Muscle of leg (tissue), 16 donors: ENCODE measurements around the gene DEFB131B. TPM values are rescaled to one million over a fixed set of nuclear protein-coding genes. Genes with fewer than 3 reads are reported as not detected.
"Not testable (repeated sequence)": the region's sequence is repeated elsewhere in the genome, so short reads cannot be mapped to it uniquely, and the experiment has no call there.

Experiments
- DNase-seq: peaks from one replicate; pipeline ENCODE4 v3.0.0; 2013
- H3K27ac ChIP-seq: one replicate; pipeline ENCODE4 v1.5.1; 2013; ENCODE audit warnings: mild to moderate bottlenecking, low read length, control low read depth
- H3K27me3 ChIP-seq: one replicate; pipeline ENCODE4 v1.6.1; 2013; ENCODE audit warnings: low read length; ENCODE audit not compliant: control insufficient read depth, insufficient read depth
- H3K36me3 ChIP-seq: one replicate; pipeline ENCODE4 v1.6.1; 2013; ENCODE audit warnings: low read length; ENCODE audit not compliant: control insufficient read depth, insufficient read depth
- H3K4me1 ChIP-seq: one replicate; pipeline ENCODE4 v1.6.1; 2013; ENCODE audit warnings: low read length; ENCODE audit not compliant: control insufficient read depth, insufficient read depth
- H3K4me3 ChIP-seq: one replicate; pipeline ENCODE4 v1.5.1; 2013; ENCODE audit warnings: low read length, control low read depth
- H3K9me3 ChIP-seq: replicated peaks from 2 replicates; pipeline ENCODE4 v1.6.1; 2013; ENCODE audit warnings: low read depth, low read length; ENCODE audit not compliant: control insufficient read depth
- WGBS: methylation state at CpG from one replicate; pipeline ENCODE4 v1.1.5; 2013; ENCODE audit warnings: missing lambda C conversion rate; ENCODE audit not compliant: insufficient coverage; 5-methylcytosine and 5-hydroxymethylcytosine counted together
- long read RNA-seq, 11 donors: transcript quantifications; one replicate each; lab custom pipeline, GENCODE V29; 2026
- polyA plus RNA-seq, 8 donors: library from polyadenylated mRNA; unstranded; fragments of 120-200 nt; gene quantifications; one replicate each; pipeline versions ENCODE4 v1.2.1 to v1.2.3, GENCODE V29; 2013; ENCODE audit warnings: inconsistent platforms in 1 of 8, low replicate concordance in 1 of 8; ENCODE audit not compliant: insufficient read length in 8 of 8, insufficient read depth in 1 of 8
- total RNA-seq: library from RNA; stranded (reverse); fragments of 120-200 nt; gene quantifications from one replicate; pipeline ENCODE4 v1.2.4, GENCODE V29; 2013

The DEFB131B gene
- total RNA-seq (not detected), polyA plus RNA-seq (not detected)
- long read RNA-seq, donor 1: 0 reads
- long read RNA-seq, donor 2: 0 reads
- long read RNA-seq, donor 3: 0 reads
- long read RNA-seq, donor 4: 0 reads
- long read RNA-seq, donor 5: 0 reads
- long read RNA-seq, donor 6: 0 reads
- long read RNA-seq, donor 7: 0 reads
- long read RNA-seq, donor 8: 0 reads
- long read RNA-seq, donor 9: 0 reads
- long read RNA-seq, donor 10: 0 reads
- long read RNA-seq, donor 11: 0 reads

DNA sequence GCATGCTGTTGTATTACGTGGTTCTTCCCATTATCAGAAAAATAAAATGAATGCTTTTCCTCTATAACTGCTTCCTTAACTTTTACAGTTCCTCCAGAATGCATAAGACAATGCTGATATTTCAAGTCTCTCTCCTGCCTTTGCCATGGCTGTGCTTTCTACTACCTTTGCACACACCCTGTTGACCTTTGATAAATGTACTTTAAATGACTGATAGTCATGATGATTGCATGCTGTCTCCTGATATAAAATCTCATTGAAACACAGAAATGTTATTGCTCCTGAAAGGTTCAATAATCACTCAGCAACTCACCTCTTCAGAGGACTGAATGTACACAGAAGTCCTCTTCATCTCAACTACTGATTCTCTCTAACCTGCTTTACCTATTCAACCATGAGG is at the start of gene DEFB131B:
DEFB131B (plus strand) TSS at position 395 of the 400 bp plus-strand sequence; CDS start at position 395, 0 bp downstream.
- H3K36me3 ChIP-seq, H3K27me3 ChIP-seq, DNase-seq, H3K9me3 ChIP-seq, H3K4me1 ChIP-seq, H3K27ac ChIP-seq, H3K4me3 ChIP-seq: not testable (repeated sequence)
- no CpG with 5 or more reads among the region's 1 CpG for WGBS

DNA sequence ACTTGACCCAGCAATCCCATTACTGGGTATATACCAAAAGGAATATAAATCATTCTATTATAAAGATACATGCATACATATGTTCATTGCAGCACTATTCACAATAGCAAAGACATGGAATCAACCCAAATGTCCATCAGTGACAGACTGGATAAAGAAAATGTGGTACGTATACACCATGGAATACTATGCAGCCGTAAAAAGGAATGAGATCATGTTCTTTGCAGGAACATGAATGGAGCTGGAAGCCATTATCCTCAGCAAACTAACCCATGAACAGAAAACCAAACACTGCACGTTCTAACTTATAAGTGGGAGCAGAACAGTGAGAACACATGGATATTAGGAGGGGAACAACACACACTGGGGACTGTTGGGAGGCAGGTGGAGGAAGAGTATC is 49.0 kb upstream of the DEFB131B start:
- not testable (repeated sequence) for H3K36me3 ChIP-seq, H3K4me1 ChIP-seq, H3K27ac ChIP-seq, DNase-seq, H3K4me3 ChIP-seq, H3K27me3 ChIP-seq, H3K9me3 ChIP-seq
- no CpG with 5 or more reads among the region's 3 CpGs for WGBS

GRCh38 chr11:71829686-71830085 is 48.6 kb upstream of the DEFB131B start:
- H3K4me1 ChIP-seq, H3K27ac ChIP-seq, DNase-seq, H3K36me3 ChIP-seq, H3K27me3 ChIP-seq, H3K9me3 ChIP-seq, H3K4me3 ChIP-seq: not testable (repeated sequence)
- no CpG with 5 or more reads among the region's 3 CpGs for WGBS

DNA sequence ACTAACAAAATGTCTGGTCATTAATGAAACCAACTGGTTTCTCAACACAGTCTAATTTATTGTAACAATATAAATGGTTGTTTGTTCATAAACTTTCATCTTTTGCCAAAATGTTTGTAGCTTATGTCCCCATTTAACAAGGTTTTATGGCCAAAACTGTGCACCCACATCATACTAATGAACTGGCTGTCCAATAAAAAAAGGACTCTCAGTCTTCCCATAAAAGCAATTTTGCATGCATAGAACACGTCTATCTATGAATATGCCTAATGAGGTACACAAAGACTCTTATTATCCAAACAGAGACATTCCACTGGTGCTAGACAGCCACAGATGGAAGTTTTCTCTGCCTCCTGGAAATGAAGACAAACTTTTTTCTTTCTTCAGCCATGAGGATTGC is 45.4 kb upstream of the DEFB131B start, which contains the start of gene DEFB108B:
DEFB108B (plus strand) TSS at position 390 of the 400 bp plus-strand sequence; CDS start at position 390, 0 bp downstream.
- not testable (repeated sequence) for H3K9me3 ChIP-seq, H3K36me3 ChIP-seq, H3K4me1 ChIP-seq, DNase-seq, H3K27me3 ChIP-seq, H3K4me3 ChIP-seq, H3K27ac ChIP-seq
- WGBS: no CpG with 5 or more reads among the region's 1 CpG

GRCh38 chr11:71842720-71843119 is 35.5 kb upstream of the DEFB131B start:
- H3K36me3 ChIP-seq, H3K27ac ChIP-seq, DNase-seq, H3K9me3 ChIP-seq, H3K4me3 ChIP-seq, H3K27me3 ChIP-seq, H3K4me1 ChIP-seq: not testable (repeated sequence)
- 58% methylated on average over 2 of the region's 6 CpGs for WGBS

DNA sequence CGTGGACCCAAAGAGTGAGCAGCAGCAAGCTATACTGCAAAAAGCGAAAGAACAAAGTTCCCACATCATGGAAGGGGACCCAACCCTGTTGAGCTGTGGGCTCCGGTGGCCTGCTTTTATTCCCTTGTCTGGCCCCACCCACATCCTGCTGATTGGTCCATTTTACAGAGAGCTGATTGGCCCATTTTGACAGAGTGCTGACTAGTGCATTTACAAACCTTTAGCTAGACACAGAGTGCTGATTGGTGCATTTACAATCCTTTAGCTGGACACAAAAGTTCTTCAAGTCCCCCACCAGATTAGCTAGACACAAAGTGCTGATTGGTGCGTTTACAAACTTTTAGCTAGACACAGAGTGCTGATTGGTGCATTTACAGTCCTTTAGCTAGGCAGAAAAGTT is 34.9 kb upstream of the DEFB131B start:
- H3K27me3 ChIP-seq, DNase-seq, H3K9me3 ChIP-seq, H3K4me3 ChIP-seq, H3K27ac ChIP-seq, H3K36me3 ChIP-seq, H3K4me1 ChIP-seq: not testable (repeated sequence)
- 97% methylated on average over 3 of the region's 4 CpGs for WGBS

GRCh38 chr11:71843858-71844257 is 34.4 kb upstream of the DEFB131B start:
- Histone ChIP-seq H3K4me1 (no peaks in the 10 kb centered on the region), H3K36me3 (no peaks in the 10 kb centered on the region), H3K4me3 (no peak overlapping the region), H3K27me3 (no peaks in the 10 kb centered on the region), H3K27ac (no peak overlapping the region), H3K9me3 (no peaks in the 10 kb centered on the region)
- DNase-seq: no peak
- WGBS: 74% methylated on average over 7 of the region's 15 CpGs

DNA sequence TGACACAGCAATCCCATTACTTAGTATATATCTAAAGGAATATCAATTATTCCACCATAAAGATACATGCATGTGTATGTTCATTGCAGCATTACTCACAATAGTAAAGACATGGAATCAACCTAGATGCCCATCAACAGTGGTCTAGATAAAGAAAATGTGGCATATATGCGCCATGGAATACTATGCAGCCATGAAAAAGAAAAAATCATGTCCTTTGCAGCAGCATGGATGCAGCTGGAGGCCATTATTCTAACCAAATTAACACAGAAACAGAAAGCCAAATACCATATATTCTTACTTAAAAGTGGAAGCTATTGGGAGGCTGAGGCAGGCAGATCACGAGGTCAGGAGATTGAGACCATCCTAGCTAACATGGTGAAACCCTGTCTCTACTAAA is 24.4 kb upstream of the DEFB131B start:
- H3K36me3 ChIP-seq, H3K27ac ChIP-seq, H3K9me3 ChIP-seq, H3K4me3 ChIP-seq, DNase-seq, H3K4me1 ChIP-seq, H3K27me3 ChIP-seq: not testable (repeated sequence)
- WGBS: no CpG with 5 or more reads among the region's 2 CpGs

GRCh38 chr11:71855880-71856279 is 22.4 kb upstream of the DEFB131B start:
- H3K27me3 ChIP-seq, H3K9me3 ChIP-seq, H3K4me3 ChIP-seq, DNase-seq, H3K27ac ChIP-seq, H3K4me1 ChIP-seq, H3K36me3 ChIP-seq: not testable (repeated sequence)
- WGBS: no CpG with 5 or more reads among the region's 2 CpGs

DNA sequence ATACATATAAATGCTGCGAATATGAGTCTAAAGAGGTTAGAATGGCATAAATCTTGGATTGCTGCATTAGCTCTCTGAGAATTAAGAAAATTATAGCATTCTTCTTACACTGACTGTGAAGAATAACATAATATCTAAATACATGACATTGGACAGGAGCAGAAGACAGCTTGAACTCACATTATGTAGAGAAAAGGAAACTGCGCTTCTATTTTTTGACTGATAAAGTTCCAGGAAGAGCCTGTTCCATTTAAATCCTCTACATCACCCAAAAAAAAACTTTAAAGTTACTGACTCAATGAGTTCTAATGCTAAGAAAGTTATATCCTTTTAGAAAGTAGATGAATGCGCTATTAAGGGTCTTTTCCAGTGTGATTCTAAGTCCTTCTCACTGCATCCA is 17.4 kb upstream of the DEFB131B start:
- H3K27me3 ChIP-seq, H3K4me1 ChIP-seq, H3K36me3 ChIP-seq, H3K27ac ChIP-seq, H3K9me3 ChIP-seq, H3K4me3 ChIP-seq: not testable (repeated sequence)
- no CpG with 5 or more reads among the region's 3 CpGs for WGBS
- peak; percentile 1 for DNase-seq
